ENCODE data around the gene LILRB5. TPM values are rescaled to one million over a fixed set of nuclear protein-coding genes. Genes with fewer than 3 reads are reported as not detected.
"Not testable (repeated sequence)": the region's sequence is repeated elsewhere in the genome, so short reads cannot be mapped to it uniquely, and the experiment has no call there.

Gene LILRB5
- total RNA-seq: 5.3 TPM

GRCh38 chr19:54257116-54257480 is at the start of gene LILRB5:
Gene LILRB5, minus strand, starts transcription at chr19:54257273. Its CDS starts 80 bp downstream, at chr19:54257193.
- peak; percentile 38 for DNase-seq (ENCODE audit: low spot score)

GRCh38 chr19:54305141-54305540 is 48.1 kb upstream of the LILRB5 start:
- DNase-seq (ENCODE audit: low spot score): no peak

DNA sequence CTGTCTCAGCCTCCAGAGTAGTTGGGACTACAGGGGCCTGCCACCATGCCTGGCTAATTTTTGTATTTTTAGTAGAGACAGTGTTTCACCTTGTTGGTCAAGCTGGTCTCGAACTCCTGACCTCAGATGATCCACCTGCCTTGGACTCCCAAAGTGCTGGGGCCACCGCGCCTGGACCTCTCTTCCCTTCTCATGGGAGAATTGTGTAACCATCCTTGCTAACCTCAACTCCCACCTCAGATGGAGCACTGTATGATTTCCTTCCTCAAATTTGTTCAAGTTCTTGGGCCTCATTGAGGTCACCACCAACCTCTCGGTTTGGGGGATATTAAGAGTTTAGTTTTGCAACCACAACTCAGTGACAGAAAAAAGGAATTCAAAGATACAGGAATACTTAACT is 45.2 kb upstream of the LILRB5 start:
- DNase-seq (ENCODE audit: low spot score): no peak

DNA sequence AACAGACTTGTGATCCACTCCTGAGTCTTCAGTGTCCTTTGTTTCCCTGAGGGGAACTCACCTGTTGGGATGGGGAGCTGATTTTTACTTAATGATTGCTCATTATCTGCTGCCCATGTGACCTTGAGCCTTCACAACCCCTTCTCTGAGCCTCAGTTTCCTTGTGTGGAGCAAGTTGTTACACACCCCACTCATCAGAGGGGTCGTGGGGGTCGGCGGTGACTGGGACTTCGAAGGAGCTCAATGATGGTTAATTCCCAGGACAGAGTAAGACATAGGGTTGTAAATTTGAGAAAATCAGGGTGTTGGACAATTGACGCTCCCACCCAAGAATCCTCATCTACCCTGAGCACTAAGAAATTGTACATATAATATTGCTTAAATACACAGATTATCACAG is 42.4 kb upstream of the LILRB5 start:
- DNase-seq (ENCODE audit: low spot score): no peak

DNA sequence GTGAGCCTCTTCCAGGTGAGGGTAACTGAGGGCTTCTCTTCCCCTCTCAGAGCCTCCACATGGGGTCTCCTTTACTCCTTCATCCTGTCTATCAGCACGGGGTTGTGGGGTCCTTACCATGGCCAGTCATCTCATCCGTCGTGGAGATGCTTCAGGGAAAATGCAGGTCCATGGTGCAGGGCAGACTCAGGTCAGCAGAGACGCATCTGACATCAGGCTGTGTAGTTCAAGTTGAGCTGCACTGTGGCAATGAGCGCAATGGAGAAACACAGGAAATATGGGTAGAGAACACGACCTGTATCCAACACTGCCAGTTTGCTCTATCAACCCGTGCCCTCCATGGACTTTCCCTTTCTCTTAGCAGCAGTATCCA is 42.0 kb upstream of the LILRB5 start:
- DNase-seq (ENCODE audit: low spot score): no peak

DNA sequence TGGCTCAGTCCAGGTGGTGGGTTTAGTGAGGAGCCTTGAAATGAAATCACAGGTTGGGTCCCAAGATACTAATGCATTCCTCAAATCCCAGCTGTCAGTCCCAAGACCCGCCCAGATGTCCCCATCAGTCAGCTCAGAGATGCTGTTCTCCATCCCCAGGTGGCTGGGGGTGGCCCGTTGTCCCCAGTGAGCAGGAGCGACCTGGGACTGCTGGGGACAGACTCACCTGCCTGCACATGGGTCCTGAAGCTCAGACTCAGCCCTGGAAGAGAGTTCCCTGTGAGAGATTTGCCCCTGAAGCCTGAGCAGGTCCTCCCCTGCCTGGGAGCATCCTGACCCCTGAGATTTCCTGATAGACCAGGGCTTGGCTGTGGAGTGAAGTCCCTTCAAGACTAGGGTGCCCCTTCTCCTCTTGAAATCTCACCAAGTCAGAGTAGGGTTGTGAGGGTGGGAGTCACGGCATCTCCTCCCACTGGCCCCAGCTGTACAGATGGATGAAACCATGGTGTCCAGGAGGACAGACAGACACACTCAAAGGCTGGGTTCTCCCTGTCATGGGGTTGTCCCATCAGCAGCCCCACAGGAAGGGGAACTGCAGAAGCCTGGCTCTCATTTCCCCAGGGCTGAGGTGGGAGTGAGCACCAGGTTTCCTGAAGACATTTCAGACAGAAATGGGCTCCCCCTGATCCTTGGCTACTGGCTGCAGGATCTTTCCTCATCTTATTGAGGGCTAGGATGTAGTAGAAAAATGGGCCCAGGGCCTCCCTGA is 41.5 kb upstream of the LILRB5 start:
- DNase-seq (ENCODE audit: low spot score): no peak

GRCh38 chr19:54297759-54298305 is 40.8 kb upstream of the LILRB5 start:
- DNase-seq (ENCODE audit: low spot score): no peak

- DNase-seq (ENCODE audit: low spot score): no peak
Measured at GRCh38 chr19:54294539-54294938, 37.5 kb upstream of the LILRB5 start.

DNA sequence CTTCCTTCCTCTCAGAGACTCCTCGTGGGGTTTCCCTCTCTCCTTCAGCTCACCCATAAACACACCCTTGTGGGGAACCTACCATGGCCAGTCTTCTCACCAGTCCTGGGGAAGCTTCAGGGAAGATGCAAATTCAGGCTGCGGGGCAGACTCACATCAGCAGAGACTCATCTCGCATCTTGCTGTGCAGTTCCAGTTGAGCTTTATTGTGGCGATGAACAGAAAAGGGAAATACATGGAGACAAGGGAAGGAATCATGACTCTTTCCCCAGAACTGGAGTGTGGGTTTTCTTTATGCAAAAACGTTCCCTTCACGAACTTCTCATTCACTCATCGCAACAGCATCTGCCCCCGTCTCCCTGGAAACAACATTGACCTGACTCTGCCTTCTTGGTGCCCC is 32.1 kb upstream of the LILRB5 start:
- not testable (repeated sequence) for DNase-seq (ENCODE audit: low spot score)

GRCh38 chr19:54287456-54287855 is 30.4 kb upstream of the LILRB5 start:
- no peak for DNase-seq (ENCODE audit: low spot score)

DNA sequence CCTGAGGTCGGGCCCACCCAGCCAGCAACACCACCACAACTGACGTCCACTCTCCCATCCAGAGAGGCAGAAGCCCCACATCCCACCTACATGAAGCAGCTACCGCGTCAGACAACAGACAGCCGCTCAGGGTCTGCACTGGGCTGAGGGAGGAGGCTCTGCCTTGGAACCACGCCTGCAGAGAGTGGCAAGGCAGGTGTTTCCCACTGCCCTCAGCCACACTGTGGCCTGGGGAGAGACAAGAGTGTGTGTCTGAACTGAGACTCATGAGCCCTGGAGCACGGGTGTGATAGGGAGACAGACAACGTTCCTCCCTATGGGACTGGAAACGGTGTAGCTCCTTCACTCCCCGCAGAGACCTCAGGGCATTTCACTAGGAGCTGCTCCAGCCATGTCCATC is 29.2 kb upstream of the LILRB5 start:
- not testable (repeated sequence) for DNase-seq (ENCODE audit: low spot score)

DNA sequence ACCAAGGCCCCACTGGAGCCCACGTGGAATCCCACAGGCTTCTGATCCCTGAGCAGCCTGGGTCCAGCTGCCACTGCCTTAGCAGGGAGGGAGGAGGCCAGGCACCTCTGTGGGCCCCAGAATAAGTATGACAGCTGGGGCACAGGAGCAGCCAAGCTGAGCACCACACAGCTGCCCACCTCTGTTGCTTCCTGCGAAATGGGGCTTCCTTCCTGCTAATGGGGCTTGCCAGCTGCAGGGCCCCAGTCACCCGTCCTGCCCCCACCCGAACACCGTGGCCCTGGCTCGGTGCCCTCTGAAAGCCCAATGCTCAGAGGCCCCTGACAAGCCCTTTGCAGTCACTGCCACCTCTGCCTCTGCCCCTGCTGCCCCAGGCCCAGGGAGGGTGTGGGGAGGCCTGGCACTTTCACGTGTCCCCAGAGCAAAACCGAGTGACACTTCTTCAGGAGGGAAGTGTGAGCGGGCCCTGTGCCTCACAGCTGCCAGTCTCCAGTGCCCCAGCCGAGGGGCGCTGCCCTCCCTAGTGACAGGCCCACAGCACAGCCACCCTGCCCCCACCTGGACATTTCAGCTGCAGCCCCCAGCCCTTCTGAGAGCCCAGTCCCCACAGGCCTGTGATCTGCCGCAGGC is 28.5 kb upstream of the LILRB5 start:
- DNase-seq (ENCODE audit: low spot score): not testable (repeated sequence)

DNA sequence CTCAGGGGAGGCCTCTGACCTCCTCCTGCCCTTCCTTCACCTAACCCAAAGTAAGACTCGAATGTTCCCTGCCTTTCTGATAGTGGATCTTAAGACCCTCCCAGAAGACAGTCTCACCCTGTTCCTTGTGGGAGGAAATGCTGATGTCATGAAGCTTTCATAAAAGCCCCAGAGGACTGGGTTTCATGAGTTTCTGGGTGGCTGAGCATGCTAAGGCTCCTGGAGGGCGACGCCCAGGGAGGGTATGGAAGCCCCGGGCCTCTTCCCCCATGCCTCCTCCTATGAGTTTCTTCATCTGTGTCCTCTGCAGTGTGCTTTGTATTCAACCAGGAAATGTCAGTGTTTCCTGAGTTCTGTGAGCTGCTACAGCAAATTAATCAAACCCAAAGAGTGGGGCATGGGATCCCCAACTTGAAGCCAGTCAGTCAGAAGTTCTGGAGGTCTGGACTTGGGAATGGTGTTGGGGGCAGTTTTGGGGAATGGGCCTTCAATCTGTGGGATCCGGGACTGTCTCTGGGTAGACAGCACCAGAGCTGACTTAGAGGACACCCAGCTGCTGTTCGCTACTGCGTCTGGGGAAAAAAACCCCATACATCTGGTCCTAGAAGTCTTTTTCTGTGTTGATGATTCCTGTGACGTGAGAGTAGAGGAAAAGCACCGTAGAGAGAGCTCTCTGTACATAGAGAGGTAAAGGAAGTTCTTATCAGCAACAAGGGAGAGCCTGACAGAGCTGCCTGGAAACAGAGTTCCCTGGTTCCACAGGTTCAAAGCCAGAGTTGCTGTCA is 25.8 kb upstream of the LILRB5 start:
- no peak for DNase-seq (ENCODE audit: low spot score)

- DNase-seq (ENCODE audit: low spot score): not testable (repeated sequence)
Measured at GRCh38 chr19:54281729-54282075, 24.6 kb upstream of the LILRB5 start.

GRCh38 chr19:54281007-54281728 is 24.1 kb upstream of the LILRB5 start, which contains the start of gene LILRB2:
Gene LILRB2, minus strand, starts transcription at chr19:54281110. Its CDS starts 614 bp downstream, at chr19:54280496.
- DNase-seq (ENCODE audit: low spot score): no peak

DNA sequence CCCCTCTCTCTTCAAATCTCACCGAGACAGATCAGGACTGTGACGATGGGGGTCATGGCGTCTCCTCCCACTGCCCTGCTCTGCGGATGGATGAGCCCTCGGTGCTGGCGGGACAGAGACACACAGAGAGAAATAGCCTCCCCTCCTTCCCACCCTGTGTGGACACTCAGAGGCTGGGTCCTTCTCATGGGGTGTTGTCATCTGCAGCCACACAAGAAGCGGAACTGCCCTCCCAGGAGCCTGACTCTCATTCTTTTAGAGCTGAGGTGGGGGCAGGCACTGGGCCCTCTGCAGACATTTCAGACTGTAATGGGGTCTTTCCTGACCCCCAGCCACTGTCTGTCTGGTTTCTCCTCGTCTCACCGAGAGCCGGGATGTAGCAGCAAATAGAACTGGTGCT is 23.4 kb upstream of the LILRB5 start:
- DNase-seq (ENCODE audit: low spot score): not testable (repeated sequence)

- DNase-seq (ENCODE audit: low spot score): not testable (repeated sequence)
Measured at GRCh38 chr19:54280025-54280424, 23.0 kb upstream of the LILRB5 start.

DNA sequence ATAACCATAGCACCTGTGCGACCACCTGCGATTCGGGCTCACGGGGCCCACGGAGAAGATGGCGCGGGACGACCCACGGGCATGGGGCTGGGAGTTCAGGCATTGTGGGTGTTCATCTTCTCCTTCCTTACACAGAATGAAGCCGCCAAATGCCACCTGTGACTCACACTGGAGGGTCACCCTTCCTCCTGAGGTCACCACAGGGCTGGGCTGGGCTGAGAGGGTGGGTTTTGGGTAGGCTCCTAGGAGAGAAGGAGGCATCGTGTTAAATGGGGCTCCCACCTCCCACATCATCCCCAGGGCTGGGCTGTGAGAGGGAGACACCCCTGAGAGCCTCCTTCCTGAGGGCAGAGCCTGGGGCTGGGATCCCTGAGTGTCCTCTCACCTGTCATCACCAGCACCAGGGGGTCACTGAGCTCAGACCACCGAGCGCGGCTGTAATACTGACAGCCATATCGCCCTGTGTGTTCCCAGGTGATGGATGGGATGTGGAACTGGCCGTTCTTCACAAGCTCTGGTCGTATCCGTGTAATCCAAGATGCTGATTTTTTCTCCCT is 22.4 kb upstream of the LILRB5 start:
- DNase-seq (ENCODE audit: low spot score): no peak

- not testable (repeated sequence) for DNase-seq (ENCODE audit: low spot score)
Measured at GRCh38 chr19:54278571-54279195, 21.6 kb upstream of the LILRB5 start.

DNA sequence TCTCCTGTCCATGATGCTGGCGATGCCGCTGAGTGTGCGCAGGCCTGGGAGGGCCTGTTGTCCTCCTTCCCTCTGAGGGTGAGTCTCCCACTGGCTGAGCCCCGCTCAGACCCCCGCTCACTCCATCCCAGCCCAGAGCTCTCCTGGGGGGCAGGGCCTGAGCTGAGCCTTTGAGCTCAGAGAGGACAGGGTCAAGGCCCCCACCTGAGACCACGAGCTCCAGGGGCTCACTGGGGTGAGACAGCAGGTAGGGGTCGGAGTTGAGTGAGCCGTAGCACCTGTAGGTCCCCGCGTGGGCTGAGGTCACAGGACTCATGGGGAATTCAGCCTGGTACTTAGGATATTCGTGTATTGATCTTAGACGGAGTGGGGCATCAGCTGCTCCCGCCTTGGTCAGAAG is 21.0 kb upstream of the LILRB5 start:
- DNase-seq (ENCODE audit: low spot score): not testable (repeated sequence)

DNA sequence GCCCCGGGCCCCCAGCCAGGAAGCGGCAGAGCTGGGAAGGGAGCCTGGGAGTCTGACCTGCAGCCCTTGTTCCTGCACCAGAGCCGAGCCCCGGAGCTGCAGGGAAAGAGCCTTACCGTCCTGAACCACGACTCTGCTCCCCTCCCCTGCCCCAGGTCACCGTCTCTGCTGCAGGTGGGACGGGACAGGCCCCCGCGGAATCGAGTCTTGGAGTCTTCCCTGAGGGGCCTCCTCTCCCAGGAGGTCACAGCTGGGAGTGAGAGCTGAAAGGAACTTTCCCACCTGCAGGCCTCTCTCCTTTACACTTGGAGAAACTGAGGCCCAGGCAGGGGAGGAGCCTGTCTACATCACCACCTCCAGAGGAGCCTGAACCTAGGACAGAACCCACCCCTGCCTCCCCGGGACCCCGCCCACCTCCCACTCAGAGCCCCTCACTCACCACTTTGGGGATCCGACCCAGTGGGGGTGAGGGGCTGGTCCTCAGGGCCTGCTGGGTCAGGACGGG is 20.1 kb upstream of the LILRB5 start:
- DNase-seq (ENCODE audit: low spot score): not testable (repeated sequence)
